ENCODE results near the gene HELZ. TPM values are rescaled to one million over a fixed set of nuclear protein-coding genes. Genes with fewer than 3 reads are reported as not detected.

Gene HELZ
- total RNA-seq, 1 experiment from 2014 or later, result 49.8 TPM

DNA sequence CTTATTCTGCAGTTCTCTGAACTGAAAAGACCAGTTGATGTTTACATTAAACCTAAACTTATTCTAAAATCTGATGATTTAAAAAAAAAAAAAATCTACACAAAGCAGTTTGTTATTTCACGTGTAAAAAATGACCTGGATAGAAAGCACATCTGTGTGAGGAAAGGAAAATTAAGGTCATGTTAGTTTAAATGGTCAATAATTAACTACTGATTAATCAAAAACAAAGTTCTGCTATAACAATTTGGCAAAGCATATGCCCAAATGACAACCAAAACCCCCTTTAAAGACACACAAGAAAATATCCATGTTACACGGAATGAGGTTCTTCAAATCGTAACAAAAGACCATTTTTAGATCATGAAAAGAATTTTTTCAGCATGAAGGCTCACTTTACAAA is 170.2 kb downstream of the HELZ start:
- Histone ChIP-seq H2AK5ac (ENCODE audit: insufficient read length, low read length) (no peak overlapping the region), H3K4me1 (ENCODE audit: insufficient read depth, low read length) (no peaks in the 10 kb centered on the region), H3K4ac (ENCODE audit: low read depth, low read length) (no peak overlapping the region), H2BK12ac (ENCODE audit: insufficient read length, low read depth, low read length) (no peak overlapping the region), H3K4me2 (ENCODE audit: insufficient read depth, insufficient read length, low read length) (no peak overlapping the region), H2BK120ac (ENCODE audit: low read depth, low read length, poor library complexity, severe bottlenecking) (no peak overlapping the region), H2AFZ (ENCODE audit: low read length) (no peak overlapping the region), H2BK5ac (ENCODE audit: insufficient read length, low read length) (no peak overlapping the region), H4K5ac (ENCODE audit: insufficient read length, low read depth, low read length) (no peak overlapping the region), H3K18ac (ENCODE audit: insufficient read length, low read depth, low read length) (no peak overlapping the region), H4K91ac (ENCODE audit: insufficient read length, low read depth, low read length) (no peak overlapping the region), H4K20me1 (ENCODE audit: control insufficient read depth, insufficient read depth, insufficient read length) (no peaks in the 10 kb centered on the region), H3K23ac (ENCODE audit: insufficient read length, low read depth, low read length) (no peak overlapping the region), H3K27ac (ENCODE audit: insufficient read length, low read depth, low read length) (no peak overlapping the region), H2BK20ac (ENCODE audit: low read depth, low read length, poor library complexity, severe bottlenecking) (no peak overlapping the region), H3K14ac (ENCODE audit: insufficient read depth, low read length) (no peak overlapping the region), H3T11ph (ENCODE audit: low read length) (no peak overlapping the region), H3K79me1 (ENCODE audit: insufficient read depth, low read depth, low read length, poor library complexity, severe bottlenecking) (no peaks in the 10 kb centered on the region), H4K8ac (replicated peaks; ENCODE audit: insufficient read length, low read depth, low read length) (no peak overlapping the region), H3K27me3 (ENCODE audit: insufficient read depth, low read length) (no peaks in the 10 kb centered on the region), H3K9ac (ENCODE audit: extremely low read depth, insufficient read length, low read length) (no peak overlapping the region), H3K9me3 (ENCODE audit: control insufficient read depth, low read depth, low read length) (no peaks in the 10 kb centered on the region), H3K56ac (ENCODE audit: insufficient read length, low read depth, low read length) (no peak overlapping the region), H2BK15ac (ENCODE audit: low read depth, low read length) (no peak overlapping the region), H3K23me2 (ENCODE audit: insufficient read length, low read depth, low read length, poor library complexity, severe bottlenecking) (no peaks in the 10 kb centered on the region), H3K79me2 (ENCODE audit: insufficient read depth, low read length) (no peaks in the 10 kb centered on the region)
- peaks cover 4 to 5% of the 10 kb centered on the region in 2 experiments; a peak in 3 of 4 replicates for H3K4me1 Mint-ChIP-seq
- no peaks in the 10 kb centered on the region for H3K27me3 Mint-ChIP-seq (ENCODE audit: low read depth)
- peaks cover 0 to 5% (median 4%) of the 10 kb centered on the region in 3 experiments; a peak in 4 of 7 replicates for H3K36me3 Mint-ChIP-seq (ENCODE audit: insufficient read depth in 1 of 3, low read depth in 3 of 3)
- H3K27ac Mint-ChIP-seq, result no peak overlapping the region
- no CpG with 5 or more reads among the region's 3 CpGs for WGBS (ENCODE audit: extremely low coverage, insufficient read length, low lambda C conversion rate)
- no peak overlapping the region for H3K4me3 Mint-ChIP-seq
- TF ChIP-seq, protein P1, sequence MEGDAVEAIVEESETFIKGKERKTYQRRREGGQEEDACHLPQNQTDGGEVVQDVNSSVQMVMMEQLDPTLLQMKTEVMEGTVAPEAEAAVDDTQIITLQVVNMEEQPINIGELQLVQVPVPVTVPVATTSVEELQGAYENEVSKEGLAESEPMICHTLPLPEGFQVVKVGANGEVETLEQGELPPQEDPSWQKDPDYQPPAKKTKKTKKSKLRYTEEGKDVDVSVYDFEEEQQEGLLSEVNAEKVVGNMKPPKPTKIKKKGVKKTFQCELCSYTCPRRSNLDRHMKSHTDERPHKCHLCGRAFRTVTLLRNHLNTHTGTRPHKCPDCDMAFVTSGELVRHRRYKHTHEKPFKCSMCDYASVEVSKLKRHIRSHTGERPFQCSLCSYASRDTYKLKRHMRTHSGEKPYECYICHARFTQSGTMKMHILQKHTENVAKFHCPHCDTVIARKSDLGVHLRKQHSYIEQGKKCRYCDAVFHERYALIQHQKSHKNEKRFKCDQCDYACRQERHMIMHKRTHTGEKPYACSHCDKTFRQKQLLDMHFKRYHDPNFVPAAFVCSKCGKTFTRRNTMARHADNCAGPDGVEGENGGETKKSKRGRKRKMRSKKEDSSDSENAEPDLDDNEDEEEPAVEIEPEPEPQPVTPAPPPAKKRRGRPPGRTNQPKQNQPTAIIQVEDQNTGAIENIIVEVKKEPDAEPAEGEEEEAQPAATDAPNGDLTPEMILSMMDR (conservative IDR thresholded peaks at IDR 0.05), result no peak
- no peak for DNase-seq
- no peaks in the 10 kb centered on the region for H3K9me3 Mint-ChIP-seq

All from H9 (cell line).